Liver (tissue), 3 donors: ENCODE results near the gene TMPRSS3.

Source experiments
- ATF3 ChIP-seq: IDR thresholded peaks from 2 replicates; pipeline ENCODE4 v1.6.1; 2016; ENCODE audit warnings: antibody characterized with exemption
- CTCF ChIP-seq: fragments of 150-350 bp; IDR thresholded peaks from 2 replicates; pipeline ENCODE4 v1.5.1; 2017; ENCODE audit warnings: improper control_type of control experiment, low read depth, low read length; ENCODE audit not compliant: missing input control
- HNF4G ChIP-seq: IDR thresholded peaks from 2 replicates; pipeline ENCODE4 v1.6.1; 2016; ENCODE audit warnings: antibody characterized with exemption
- JUND ChIP-seq, 2 donors: IDR thresholded peaks; 2 replicates each; pipeline ENCODE4 v1.6.1; 2016; ENCODE audit warnings: antibody characterized with exemption in 2 of 2
- MAX ChIP-seq: IDR thresholded peaks from 2 replicates; pipeline ENCODE4 v1.6.1; 2016; ENCODE audit warnings: antibody characterized with exemption
- NR2F2 ChIP-seq: IDR thresholded peaks from 2 replicates; pipeline ENCODE4 v1.6.1; 2016; ENCODE audit warnings: antibody characterized with exemption
- REST ChIP-seq: IDR thresholded peaks from 2 replicates; pipeline ENCODE4 v1.6.1; 2016; ENCODE audit warnings: antibody characterized with exemption, mild to moderate bottlenecking
- SP1 ChIP-seq: IDR thresholded peaks from 2 replicates; pipeline ENCODE4 v1.6.1; 2018; ENCODE audit warnings: antibody characterized with exemption, mild to moderate bottlenecking
- donor health status: healthy.
- donor health status: healthy.

- TF ChIP-seq CTCF: no peak
- TF ChIP-seq REST: no peak
- no peak for TF ChIP-seq SP1
- TF ChIP-seq MAX: no peak
- TF ChIP-seq ATF3: no peak
- no peak for TF ChIP-seq JUND (IDR thresholded peaks at IDR 0.05)
- TF ChIP-seq HNF4G: no peak
- TF ChIP-seq NR2F2: no peak
Observed at GRCh38 chr21:42358261-42358660, 37.6 kb downstream of the TMPRSS3 start.
